GM04504 (cell line): ENCODE data around the gene MRPL48.
"Not testable (repeated sequence)": the region's sequence is repeated elsewhere in the genome, so short reads cannot be mapped to it uniquely, and the experiment has no call there.

Experiments used
- DNase-seq: peaks from one replicate; pipeline ENCODE4 v3.0.0-alpha.2; 2012; ENCODE audit warnings: low read depth

Gene MRPL48

DNA sequence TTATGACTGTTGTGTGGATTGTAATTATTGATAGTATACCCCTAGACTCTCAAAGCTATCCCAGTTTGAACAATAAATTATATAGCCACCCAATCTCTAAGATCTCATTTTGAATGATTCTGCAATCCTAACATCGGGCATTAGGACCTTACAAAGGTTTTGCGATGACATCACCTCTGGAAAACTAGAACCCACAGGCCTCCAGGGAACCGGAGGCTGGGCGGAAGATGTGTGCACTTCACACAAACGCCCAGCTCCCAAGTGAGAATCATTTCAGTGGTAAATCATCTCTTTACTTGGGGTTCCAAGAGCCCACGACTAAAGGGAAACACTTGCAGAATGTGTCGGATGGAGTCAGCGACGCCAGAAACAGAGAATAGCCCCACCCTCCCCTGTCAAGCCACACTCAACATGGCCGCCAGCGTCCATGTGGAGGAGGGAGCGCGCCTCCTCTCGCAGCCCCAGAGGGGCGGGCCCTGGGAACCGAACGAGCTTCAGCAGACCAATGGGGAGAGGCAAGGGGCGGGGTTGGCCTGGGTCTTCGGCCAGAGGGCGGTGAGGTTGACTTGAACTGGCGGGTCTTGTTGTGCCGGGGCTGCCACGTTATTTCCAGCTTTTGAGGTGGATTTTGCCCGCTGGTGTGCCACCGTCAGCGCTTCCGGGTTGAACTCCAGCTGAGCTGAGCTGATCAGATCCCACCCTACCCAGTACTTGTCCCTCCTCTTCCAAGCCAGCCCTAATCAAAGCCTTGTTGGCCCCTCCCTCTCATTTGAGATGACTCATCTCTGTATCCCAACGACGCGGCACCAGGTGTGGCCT, 8.4 kb upstream of the MRPL48 start:
- peak; percentile 96 for DNase-seq

DNA sequence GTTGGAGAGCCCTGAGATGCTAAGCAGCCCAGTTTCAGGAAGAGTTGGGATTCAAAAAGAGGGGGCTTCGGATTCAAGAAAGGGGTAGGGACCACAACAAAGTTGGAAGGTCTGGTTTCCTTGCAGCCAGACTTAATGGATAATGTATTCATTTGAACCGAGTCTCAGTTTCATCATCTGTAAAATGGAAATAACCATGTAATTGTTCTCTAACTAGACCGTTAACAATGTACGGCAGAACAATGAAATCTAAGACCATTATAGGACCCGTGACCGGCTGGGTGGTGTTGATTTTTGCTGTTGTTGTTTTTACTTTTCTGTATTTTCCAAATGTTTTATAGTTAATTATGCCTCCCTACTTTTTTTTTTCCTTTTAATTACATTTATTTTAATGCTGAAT, 6.4 kb upstream of the MRPL48 start:
- no peak for DNase-seq

- no peak for DNase-seq
These were observed 4.1 kb upstream of the MRPL48 start for GRCh38 chr11:73783483-73784020.

GRCh38 chr11:73784080-73784634, 3.5 kb upstream of the MRPL48 start:
- DNase-seq = no peak

GRCh38 chr11:73784734-73785133, 2.9 kb upstream of the MRPL48 start:
- DNase-seq = no peak

- not testable (repeated sequence) for DNase-seq
These were observed 2.2 kb upstream of the MRPL48 start for GRCh38 chr11:73785467-73785866.

GRCh38 chr11:73787051-73787642, 527 bp upstream of the MRPL48 start:
- DNase-seq = no peak

GRCh38 chr11:73789279-73789670, 1.6 kb downstream of the MRPL48 start:
- DNase-seq = no peak

GRCh38 chr11:73792584-73792983, 4.9 kb downstream of the MRPL48 start:
- DNase-seq = no peak

- DNase-seq = no peak
These were observed 8.4 kb downstream of the MRPL48 start for GRCh38 chr11:73795925-73796632.

DNA sequence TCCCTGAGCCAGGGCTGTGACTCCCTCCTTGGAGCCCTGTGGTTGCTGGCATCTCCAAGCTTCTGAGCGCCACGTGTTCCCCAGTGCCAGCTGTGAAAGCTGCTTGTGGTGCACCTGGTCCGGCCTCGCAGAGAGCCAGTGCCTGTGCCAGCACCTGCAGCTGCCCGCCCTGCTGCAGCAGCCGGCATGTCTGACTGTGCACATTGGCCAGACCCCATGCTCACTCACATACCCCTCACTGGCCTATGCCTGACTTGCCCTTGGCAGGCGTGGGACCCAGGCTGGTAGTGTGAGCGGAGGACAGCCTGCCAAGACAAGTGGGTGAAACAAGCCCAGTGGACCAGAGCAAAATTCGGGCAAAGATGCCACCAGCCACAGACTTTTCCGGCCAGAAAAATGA, 9.8 kb downstream of the MRPL48 start:
- DNase-seq = no peak

GRCh38 chr11:73800276-73800806, 12.7 kb downstream of the MRPL48 start:
- DNase-seq = no peak

DNA sequence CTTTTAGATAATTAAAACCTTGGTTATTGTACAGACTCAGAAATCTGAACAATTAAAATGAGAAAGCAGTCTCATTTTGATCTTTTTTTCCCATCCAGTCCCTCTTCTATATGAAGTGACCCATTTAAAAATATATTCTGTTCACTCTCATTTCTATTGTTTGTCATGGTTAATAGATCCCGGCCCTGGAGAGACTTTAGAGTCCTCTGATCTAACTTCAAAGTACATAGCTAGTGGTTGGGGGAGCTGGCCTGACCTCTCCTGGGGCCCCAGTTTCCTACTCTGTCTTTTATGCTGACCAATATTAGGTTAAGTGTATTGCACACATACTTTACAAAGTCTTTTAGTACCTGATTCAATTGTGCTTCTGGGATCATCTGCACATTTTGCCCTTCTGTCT, 13.5 kb downstream of the MRPL48 start:
- DNase-seq = no peak

- DNase-seq = no peak
These were observed 17.0 kb downstream of the MRPL48 start for GRCh38 chr11:73804712-73805111.

DNA sequence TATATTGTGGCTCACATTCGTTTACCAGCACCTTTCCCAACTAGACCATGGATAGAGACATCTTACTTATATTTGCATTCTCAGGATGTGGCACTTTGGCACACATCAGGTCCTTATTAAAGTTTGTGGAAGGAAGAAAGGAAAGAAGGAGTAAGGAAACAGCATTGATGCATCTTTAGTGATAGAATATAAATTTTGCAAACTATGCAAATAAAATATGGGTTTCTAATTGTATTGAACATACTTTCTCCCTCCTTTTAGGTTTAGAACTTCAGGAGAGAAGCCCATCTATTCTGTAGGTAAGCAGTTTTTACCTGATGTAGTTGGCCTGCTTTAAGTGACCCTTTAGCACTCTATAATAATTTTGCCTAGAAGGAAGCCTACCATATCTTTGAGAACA, 20.4 kb downstream of the MRPL48 start:
- no peak for DNase-seq

DNA sequence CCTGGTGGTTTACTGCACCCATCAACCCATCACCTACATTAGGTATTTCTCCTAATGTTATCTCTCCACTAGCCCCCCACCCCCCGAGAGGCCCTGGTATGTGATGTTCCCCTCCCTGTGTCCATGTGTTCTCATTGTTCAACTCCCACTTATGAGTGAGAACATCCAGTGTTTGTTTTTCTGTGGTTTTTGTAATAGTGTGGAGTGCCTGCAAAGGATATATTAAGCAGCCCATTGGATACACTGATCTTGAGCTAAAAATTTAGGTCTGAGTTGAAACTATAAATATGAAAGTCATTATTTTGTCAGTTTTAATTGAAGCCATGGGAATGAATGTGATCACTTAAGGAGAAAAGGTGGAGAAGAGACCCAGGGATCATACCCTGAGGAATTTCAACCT, 23.0 kb downstream of the MRPL48 start:
- DNase-seq = no peak

GRCh38 chr11:73812234-73812633, 24.6 kb downstream of the MRPL48 start:
- no peak for DNase-seq

- DNase-seq = no peak
These were observed 27.1 kb downstream of the MRPL48 start for GRCh38 chr11:73814812-73815211.

DNA sequence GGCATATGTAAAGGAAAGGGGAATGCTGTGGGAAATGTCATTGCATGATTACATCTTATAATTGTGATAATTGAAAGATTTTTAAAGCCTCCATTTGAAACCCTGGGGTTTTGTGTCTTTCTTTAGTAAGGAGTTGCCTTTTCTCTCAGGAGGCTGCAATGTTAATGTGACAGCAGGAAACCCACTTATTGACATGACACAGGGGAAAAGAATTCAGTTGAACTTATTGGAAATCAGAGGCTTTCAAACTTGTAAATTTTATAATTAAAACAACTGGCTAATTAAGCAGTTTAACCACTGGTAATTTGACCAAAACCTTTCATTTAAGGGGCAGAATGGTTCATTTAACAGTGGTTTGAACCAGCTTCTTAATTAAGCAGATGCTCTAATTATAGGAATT, 31.2 kb downstream of the MRPL48 start:
- DNase-seq = peak; percentile 6

DNA sequence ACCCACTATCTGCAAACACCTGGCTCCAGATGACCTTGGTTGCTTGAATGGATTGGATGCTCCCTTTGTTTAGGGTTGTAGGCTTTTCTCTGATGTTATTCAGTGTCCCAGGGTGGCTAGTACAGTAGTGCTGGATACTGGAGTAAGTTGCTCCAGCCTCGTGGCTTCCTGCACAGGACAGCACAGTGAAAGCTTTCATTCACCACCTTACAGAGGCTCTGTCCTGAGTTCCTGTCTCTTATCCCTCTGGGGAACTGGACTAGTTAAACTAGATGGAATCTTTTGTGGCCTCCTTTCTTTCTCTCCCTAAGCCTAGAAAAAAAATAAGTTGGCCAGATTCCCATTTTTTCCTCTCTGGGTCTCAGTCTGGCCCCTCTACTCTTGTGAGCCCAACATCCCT, 42.6 kb downstream of the MRPL48 start:
- no peak for DNase-seq

DNA sequence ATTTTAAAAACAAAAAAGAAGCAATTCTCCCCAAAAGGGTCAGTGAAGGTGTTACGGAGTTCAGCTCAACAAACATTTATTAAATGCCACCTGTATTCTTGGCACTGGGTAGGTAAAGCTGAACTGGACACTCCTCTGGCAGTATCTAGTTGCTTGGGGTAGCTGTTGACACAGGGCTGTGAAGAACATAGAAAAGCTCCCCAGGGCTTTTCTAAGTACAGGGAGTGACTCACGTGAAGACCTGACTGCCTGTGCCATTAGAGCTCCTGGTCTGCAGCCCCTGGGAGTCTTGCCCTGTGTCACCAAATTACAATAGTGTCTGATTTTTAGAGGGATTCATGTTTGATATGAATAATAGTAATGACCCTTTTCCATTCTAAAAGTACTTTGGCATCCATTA, 45.4 kb downstream of the MRPL48 start:
- DNase-seq = no peak

DNA sequence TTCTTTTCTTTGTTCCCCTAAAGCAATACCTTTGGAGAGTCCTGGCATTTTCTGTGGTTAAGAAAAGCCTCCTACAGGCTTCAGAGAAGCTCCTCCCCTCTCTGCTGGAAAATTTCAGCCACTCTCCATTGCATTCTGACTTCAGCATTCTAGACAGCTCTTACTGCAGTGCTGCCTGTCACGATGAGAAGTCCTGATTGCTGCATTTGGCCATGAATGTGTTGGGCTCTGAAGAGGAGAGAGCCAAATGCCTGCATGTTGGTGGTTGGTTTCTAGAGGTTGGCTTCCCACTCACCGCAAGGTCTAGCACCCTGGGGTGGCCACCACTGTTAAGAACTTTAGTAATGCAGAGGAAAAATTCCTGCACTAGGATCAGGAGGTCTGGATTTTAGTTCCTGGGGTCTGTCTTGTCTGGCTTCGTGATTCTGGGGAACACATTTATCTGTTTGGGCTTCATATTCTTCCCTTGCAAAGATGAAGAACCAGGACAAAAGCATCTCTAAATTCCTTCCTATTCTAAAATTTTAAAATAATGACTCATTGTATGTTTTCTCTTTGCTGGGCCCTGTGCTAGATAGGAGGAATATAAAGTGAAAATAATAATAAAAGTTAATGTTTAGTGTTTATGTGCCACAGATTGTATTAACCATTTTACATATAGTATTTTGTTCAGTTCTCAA, 50.9 kb downstream of the MRPL48 start:
- no peak for DNase-seq
